ENCODE data around the gene EEF1A2. TPM values are rescaled to one million over a fixed set of nuclear protein-coding genes. Genes with fewer than 3 reads are reported as not detected.
A peak's percentile ranks its signal among the peaks of the same experiment; 100 is the strongest.

The EEF1A2 gene
- total and polyA plus RNA-seq, 4 donors = 79.9 to 690 (median 431) TPM

- 59% methylated on average over 15 of the region's 16 CpGs for WGBS (ENCODE audit: insufficient coverage)
- Histone ChIP-seq H3K36me3 (ENCODE audit: control insufficient read depth, insufficient read depth, low read length) (peaks cover 64% of the 10 kb centered on the region), H3K4me3 (ENCODE audit: low read depth, low read length) (peak overlapping the region; percentile 26), H3K27me3 (ENCODE audit: control insufficient read depth, insufficient read depth, low read length) (peaks cover 15% of the 10 kb centered on the region), H3K4me1 (ENCODE audit: control insufficient read depth, insufficient read depth, low read length) (peaks cover 48% of the 10 kb centered on the region), H3K27ac (ENCODE audit: low read depth, low read length) (no peak overlapping the region), H3K9me3 (ENCODE audit: control insufficient read depth, insufficient read depth, low read length) (no peaks in the 10 kb centered on the region)
- no peak for DNase-seq (ENCODE audit: low read depth in 4 of 6, low spot score in 6 of 6)
Measured at GRCh38 chr20:63496596-63497120, 2.2 kb downstream of the EEF1A2 start.

- peak in 2 of 6 donors; percentile 81 to 86 for DNase-seq (ENCODE audit: low read depth in 4 of 6, low spot score in 6 of 6)
- WGBS (ENCODE audit: insufficient coverage) = 28% methylated on average over 44 of the region's 48 CpGs
- Histone ChIP-seq H3K27me3 (ENCODE audit: control insufficient read depth, insufficient read depth, low read length) (peaks cover 15% of the 10 kb centered on the region), H3K27ac (ENCODE audit: low read depth, low read length) (no peak overlapping the region), H3K4me3 (ENCODE audit: low read depth, low read length) (peak overlapping the region; percentile 26), H3K36me3 (ENCODE audit: control insufficient read depth, insufficient read depth, low read length) (peaks cover 71% of the 10 kb centered on the region), H3K9me3 (ENCODE audit: control insufficient read depth, insufficient read depth, low read length) (no peaks in the 10 kb centered on the region), H3K4me1 (ENCODE audit: control insufficient read depth, insufficient read depth, low read length) (peaks cover 46% of the 10 kb centered on the region)
Measured at GRCh38 chr20:63495741-63496595, 2.9 kb downstream of the EEF1A2 start.

- no peak overlapping the region for H3K4me3 ChIP-seq (ENCODE audit: low read depth, low read length)
- H3K27ac ChIP-seq (ENCODE audit: low read depth, low read length) = no peak overlapping the region
- no peaks in the 10 kb centered on the region for H3K9me3 ChIP-seq (ENCODE audit: control insufficient read depth, insufficient read depth, low read length)
- H3K36me3 ChIP-seq (ENCODE audit: control insufficient read depth, insufficient read depth, low read length) = peaks cover 78% of the 10 kb centered on the region
- H3K4me1 ChIP-seq (ENCODE audit: control insufficient read depth, insufficient read depth, low read length) = peaks cover 45% of the 10 kb centered on the region
- no peak for DNase-seq (ENCODE audit: low read depth in 4 of 6, low spot score in 6 of 6)
- WGBS (ENCODE audit: insufficient coverage) = 80% methylated on average over 8 of the region's 8 CpGs
- peaks cover 15% of the 10 kb centered on the region for H3K27me3 ChIP-seq (ENCODE audit: control insufficient read depth, insufficient read depth, low read length)
Measured at GRCh38 chr20:63495167-63495720, 3.6 kb downstream of the EEF1A2 start.

GRCh38 chr20:63494420-63495166, 4.3 kb downstream of the EEF1A2 start:
- 86% methylated on average over 49 of the region's 51 CpGs for WGBS (ENCODE audit: insufficient coverage)
- peaks cover 39% of the 10 kb centered on the region for H3K4me1 ChIP-seq (ENCODE audit: control insufficient read depth, insufficient read depth, low read length)
- H3K27ac ChIP-seq (ENCODE audit: low read depth, low read length) = no peak overlapping the region
- H3K9me3 ChIP-seq (ENCODE audit: control insufficient read depth, insufficient read depth, low read length) = no peaks in the 10 kb centered on the region
- H3K4me3 ChIP-seq (ENCODE audit: low read depth, low read length) = no peak overlapping the region
- peaks cover 82% of the 10 kb centered on the region for H3K36me3 ChIP-seq (ENCODE audit: control insufficient read depth, insufficient read depth, low read length)
- no peak for DNase-seq (ENCODE audit: low read depth in 4 of 6, low spot score in 6 of 6)
- H3K27me3 ChIP-seq (ENCODE audit: control insufficient read depth, insufficient read depth, low read length) = peaks cover 14% of the 10 kb centered on the region

GRCh38 chr20:63494084-63494419, 4.8 kb downstream of the EEF1A2 start:
- Histone ChIP-seq H3K4me3 (ENCODE audit: low read depth, low read length) (no peak overlapping the region), H3K36me3 (ENCODE audit: control insufficient read depth, insufficient read depth, low read length) (peaks cover 86% of the 10 kb centered on the region)

DNA sequence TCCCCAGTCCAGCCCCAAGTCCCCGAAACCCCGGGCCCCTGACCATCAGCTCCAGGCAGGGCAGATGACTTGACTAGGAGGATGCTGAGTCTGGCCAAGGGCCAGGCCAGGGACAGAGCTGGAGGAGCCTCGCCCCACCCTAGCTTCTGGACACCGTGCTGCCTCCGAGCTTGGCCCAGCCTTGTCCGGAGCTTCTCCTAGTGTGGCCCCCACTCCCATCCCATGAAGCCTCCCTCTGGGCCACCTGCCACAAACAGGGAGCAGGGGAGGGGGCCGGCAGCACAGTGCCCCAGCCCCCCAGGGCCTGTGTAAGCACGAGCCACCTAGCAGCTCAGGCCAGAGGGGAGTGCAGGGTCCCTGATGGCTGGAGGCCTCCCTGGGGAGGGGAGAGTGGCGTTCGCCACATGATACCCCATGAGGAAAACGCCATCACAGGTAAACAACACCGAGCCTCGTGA, 5.3 kb downstream of the EEF1A2 start:
- H3K36me3 ChIP-seq (ENCODE audit: control insufficient read depth, insufficient read depth, low read length) = peaks cover 91% of the 10 kb centered on the region
- no peaks in the 10 kb centered on the region for H3K9me3 ChIP-seq (ENCODE audit: control insufficient read depth, insufficient read depth, low read length)
- peaks cover 40% of the 10 kb centered on the region for H3K4me1 ChIP-seq (ENCODE audit: control insufficient read depth, insufficient read depth, low read length)
- H3K27ac ChIP-seq (ENCODE audit: low read depth, low read length) = no peak overlapping the region
- no peak for DNase-seq (ENCODE audit: low read depth in 4 of 6, low spot score in 6 of 6)
- 74% methylated on average over 9 of the region's 13 CpGs for WGBS (ENCODE audit: insufficient coverage)
- H3K27me3 ChIP-seq (ENCODE audit: control insufficient read depth, insufficient read depth, low read length) = peaks cover 16% of the 10 kb centered on the region
- H3K4me3 ChIP-seq (ENCODE audit: low read depth, low read length) = no peak overlapping the region

More at GRCh38 chr20:63494084-63494419, 4.8 kb downstream of the EEF1A2 start:
- no peak for DNase-seq (ENCODE audit: low read depth in 4 of 6, low spot score in 6 of 6)
- Histone ChIP-seq H3K27me3 (ENCODE audit: control insufficient read depth, insufficient read depth, low read length) (peaks cover 11% of the 10 kb centered on the region), H3K4me1 (ENCODE audit: control insufficient read depth, insufficient read depth, low read length) (peaks cover 35% of the 10 kb centered on the region), H3K9me3 (ENCODE audit: control insufficient read depth, insufficient read depth, low read length) (no peaks in the 10 kb centered on the region), H3K27ac (ENCODE audit: low read depth, low read length) (no peak overlapping the region)
- 88% methylated on average over 7 of the region's 7 CpGs for WGBS (ENCODE audit: insufficient coverage)

DNA sequence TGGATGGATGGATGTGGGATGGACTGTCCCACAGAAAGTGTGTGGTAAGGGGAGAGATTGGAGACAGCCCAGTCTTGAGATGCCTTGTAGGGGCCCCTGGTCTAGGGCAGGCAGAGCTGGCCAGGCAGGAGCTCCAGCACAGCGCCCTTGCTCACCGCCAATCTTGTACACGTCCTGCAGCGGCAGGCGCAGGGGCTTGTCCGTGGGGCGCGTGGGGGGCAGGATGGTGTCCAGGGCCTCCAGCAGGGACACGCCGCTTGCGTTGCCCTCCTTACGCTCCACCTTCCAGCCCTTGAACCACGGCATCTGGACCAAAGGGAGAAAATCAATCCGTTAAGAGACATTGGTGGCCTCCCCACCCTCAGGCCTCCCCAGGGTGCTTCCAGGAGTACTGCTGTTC, 5.9 kb downstream of the EEF1A2 start:
- 91% methylated on average over 13 of the region's 14 CpGs for WGBS (ENCODE audit: insufficient coverage)
- Histone ChIP-seq H3K27me3 (ENCODE audit: control insufficient read depth, insufficient read depth, low read length) (peaks cover 14% of the 10 kb centered on the region), H3K36me3 (ENCODE audit: control insufficient read depth, insufficient read depth, low read length) (peaks cover 92% of the 10 kb centered on the region), H3K9me3 (ENCODE audit: control insufficient read depth, insufficient read depth, low read length) (no peaks in the 10 kb centered on the region), H3K4me1 (ENCODE audit: control insufficient read depth, insufficient read depth, low read length) (peaks cover 38% of the 10 kb centered on the region), H3K4me3 (ENCODE audit: low read depth, low read length) (no peak overlapping the region), H3K27ac (ENCODE audit: low read depth, low read length) (no peak overlapping the region)
- no peak for DNase-seq (ENCODE audit: low read depth in 4 of 6, low spot score in 6 of 6)

- Histone ChIP-seq H3K36me3 (ENCODE audit: control insufficient read depth, insufficient read depth, low read length) (peaks cover 92% of the 10 kb centered on the region), H3K27ac (ENCODE audit: low read depth, low read length) (no peak overlapping the region), H3K4me1 (ENCODE audit: control insufficient read depth, insufficient read depth, low read length) (peaks cover 33% of the 10 kb centered on the region), H3K9me3 (ENCODE audit: control insufficient read depth, insufficient read depth, low read length) (no peaks in the 10 kb centered on the region), H3K27me3 (ENCODE audit: control insufficient read depth, insufficient read depth, low read length) (peaks cover 12% of the 10 kb centered on the region), H3K4me3 (ENCODE audit: low read depth, low read length) (no peak overlapping the region)
- no peak for DNase-seq (ENCODE audit: low read depth in 4 of 6, low spot score in 6 of 6)
- WGBS (ENCODE audit: insufficient coverage) = 97% methylated on average over 2 of the region's 2 CpGs
Measured at GRCh38 chr20:63492518-63492917, 6.4 kb downstream of the EEF1A2 start.

DNA sequence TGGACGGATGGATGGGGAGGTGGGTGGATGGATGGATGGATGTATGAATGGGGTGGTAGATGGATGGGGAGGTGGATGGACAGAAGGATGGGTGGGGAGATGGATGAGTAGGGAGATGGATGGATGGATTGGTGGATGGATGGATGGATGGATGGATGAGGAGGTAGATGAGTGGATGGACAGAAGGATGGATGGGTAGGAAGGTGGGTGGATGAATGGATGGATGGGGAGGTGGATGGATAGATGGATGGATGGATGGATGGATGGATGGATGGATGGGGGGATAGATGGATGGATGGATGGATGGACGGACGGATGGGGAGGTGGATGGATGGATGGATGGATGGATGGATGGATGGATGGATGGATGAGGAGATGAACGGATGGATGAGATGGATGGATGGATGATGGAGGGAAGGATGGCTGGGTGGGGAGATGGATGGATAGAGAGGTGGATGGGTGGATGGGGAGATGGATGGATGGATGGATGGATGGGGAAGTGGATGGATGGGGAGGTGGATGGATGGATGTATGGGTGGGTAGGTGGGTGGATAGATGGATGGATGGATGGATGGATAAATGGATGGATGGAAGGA, 7.2 kb downstream of the EEF1A2 start:
- no peaks in the 10 kb centered on the region for H3K9me3 ChIP-seq (ENCODE audit: control insufficient read depth, insufficient read depth, low read length)
- no peak for DNase-seq (ENCODE audit: low read depth in 4 of 6, low spot score in 6 of 6)
- no peak overlapping the region for H3K27ac ChIP-seq (ENCODE audit: low read depth, low read length)
- peaks cover 15% of the 10 kb centered on the region for H3K27me3 ChIP-seq (ENCODE audit: control insufficient read depth, insufficient read depth, low read length)
- peaks cover 91% of the 10 kb centered on the region for H3K36me3 ChIP-seq (ENCODE audit: control insufficient read depth, insufficient read depth, low read length)
- 73% methylated on average over 4 of the region's 4 CpGs for WGBS (ENCODE audit: insufficient coverage)
- peaks cover 25% of the 10 kb centered on the region for H3K4me1 ChIP-seq (ENCODE audit: control insufficient read depth, insufficient read depth, low read length)
- H3K4me3 ChIP-seq (ENCODE audit: low read depth, low read length) = no peak overlapping the region
